PC-3 (cell line): ENCODE data around the gene KCTD16. TPM values are rescaled to one million over a fixed set of nuclear protein-coding genes. Genes with fewer than 3 reads are reported as not detected.

Experiments used
- ATAC-seq: fragments of 200-7000 bp; cut with Tn5 transposase; 2 replicates; pipeline ENCODE4 v1.9.1; 2020; ENCODE audit warnings: mild to moderate bottlenecking, moderate library complexity
- BruUV-seq: library from RNA; stranded (reverse); fragments of 400-500 nt; replicated peaks from 2 replicates; lab custom pipeline; 2021; lab: Mats Ljungman, UMichigan
- CTCF ChIA-PET: fragments of 300-600 bp; sonication (Branson Sonifier 250); formaldehyde crosslinking; loops from one replicate; lab custom pipeline; 2022; ENCODE audit warnings: antibody characterized with exemption; lab: Charles Lee
- POLR2A ChIA-PET: fragments of 300-600 bp; sonication (Branson Sonifier 250); formaldehyde crosslinking; loops from one replicate; lab custom pipeline; 2022; ENCODE audit warnings: antibody characterized with exemption; ENCODE audit not compliant: unreplicated experiment; lab: Charles Lee
- DNase-seq: peaks from one replicate; pipeline ENCODE4 v3.0.0-alpha.2; 2015
- H2AFZ ChIP-seq: fragments of 300-600 bp; sonication (generic); 2 replicates; pipeline ENCODE4 v1.6.0; 2016; ENCODE audit warnings: antibody characterized with exemption, low read length
- H3F3A ChIP-seq: fragments of 300-600 bp; sonication (generic); one replicate; pipeline ENCODE4 v1.6.0; 2017; ENCODE audit warnings: antibody characterized with exemption, low read length, control low read depth, mild to moderate bottlenecking; ENCODE audit not compliant: unreplicated experiment
- H3K27ac ChIP-seq: fragments of 300-600 bp; sonication (generic); 2 replicates; pipeline ENCODE4 v1.5.1; 2016; ENCODE audit warnings: mild to moderate bottlenecking, low read length
- H3K27me3 ChIP-seq: fragments of 300-600 bp; sonication (generic); 2 replicates; pipeline ENCODE4 v1.6.1; 2016; ENCODE audit warnings: low read length, mixed read lengths
- H3K36me3 ChIP-seq: fragments of 300-600 bp; sonication (generic); 2 replicates; pipeline ENCODE4 v1.6.1; 2016; ENCODE audit warnings: low read depth, mixed run types, low read length, mixed read lengths
- H3K4me1 ChIP-seq: fragments of 300-600 bp; sonication (generic); 2 replicates; pipeline ENCODE4 v1.5.1; 2016; ENCODE audit warnings: low read length; ENCODE audit not compliant: insufficient read depth
- H3K4me2 ChIP-seq: fragments of 300-600 bp; sonication (generic); 2 replicates; pipeline ENCODE4 v1.6.0; 2016; ENCODE audit warnings: low read length
- H3K4me3 ChIP-seq: fragments of 300-600 bp; sonication (generic); 2 replicates; pipeline ENCODE4 v1.5.1; 2016; ENCODE audit warnings: mild to moderate bottlenecking, low read length, mixed read lengths
- H3K79me2 ChIP-seq: fragments of 300-600 bp; sonication (generic); 2 replicates; pipeline ENCODE4 v1.6.1; 2017; ENCODE audit warnings: low read length, mixed read lengths
- H3K9ac ChIP-seq: fragments of 300-600 bp; sonication (generic); 2 replicates; pipeline ENCODE4 v1.6.0; 2016; ENCODE audit warnings: mild to moderate bottlenecking, low read length
- H3K9me2 ChIP-seq: fragments of 300-600 bp; sonication (generic); replicated peaks from 2 replicates; pipeline ENCODE4 v1.6.1; 2016; ENCODE audit warnings: mixed run types, low read length, mixed read lengths
- H3K9me3 ChIP-seq: fragments of 300-600 bp; sonication (generic); 2 replicates; pipeline ENCODE4 v1.6.1; 2016; ENCODE audit warnings: low read length, mixed read lengths
- H4K20me1 ChIP-seq: fragments of 300-600 bp; sonication (generic); 2 replicates; pipeline ENCODE4 v1.6.1; 2016; ENCODE audit warnings: low read length, mixed read lengths
- CTCF ChIP-seq: fragments of 300-600 bp; sonication (generic); conservative IDR thresholded peaks from 2 replicates; pipeline ENCODE4 v1.5.1; 2017; ENCODE audit warnings: antibody characterized with exemption, low read depth, mild to moderate bottlenecking, low read length
- EZH2 ChIP-seq: fragments of 300-600 bp; sonication (generic); IDR thresholded peaks from one replicate; pipeline ENCODE4 v1.6.1; 2017; ENCODE audit warnings: antibody characterized with exemption, mild to moderate bottlenecking, low read length; ENCODE audit not compliant: unreplicated experiment
- EZH2phosphoT487 ChIP-seq: fragments of 300-600 bp; sonication (generic); IDR thresholded peaks from 2 replicates; pipeline ENCODE4 v1.6.1; 2018; ENCODE audit warnings: mild to moderate bottlenecking, antibody characterized with exemption, low read length, borderline replicate concordance
- intact Hi-C: fragments of 100-400 bp; cut with micrococcal nuclease; formaldehyde crosslinking; loops from 2 replicates; pipeline ENCODE4 v1.9.0; 2023
- total RNA-seq: library from RNA; depleted of rRNA; stranded (reverse); fragments of >200 nt; gene quantifications from 2 replicates; pipeline ENCODE4 v1.2.3, GENCODE V29; 2014

The KCTD16 gene
- total RNA-seq, 1 experiment from 2014 or later = not detected

- ChIA-PET CTCF (no interaction called here), POLR2A (no interaction called here)
- Histone ChIP-seq H2AFZ (no peak overlapping the region), H3F3A (no peaks in the 10 kb centered on the region), H3K4me1 (no peaks in the 10 kb centered on the region), H3K4me2 (no peak overlapping the region), H3K9me2 (no peaks in the 10 kb centered on the region), H4K20me1 (no peaks in the 10 kb centered on the region), H3K9ac (no peak overlapping the region), H3K9me3 (no peaks in the 10 kb centered on the region), H3K27me3 (no peaks in the 10 kb centered on the region), H3K27ac (no peak overlapping the region), H3K36me3 (no peaks in the 10 kb centered on the region), H3K79me2 (no peaks in the 10 kb centered on the region), H3K4me3 (no peak overlapping the region)
- TF ChIP-seq EZH2phosphoT487 (no peak), EZH2 (no peak), CTCF (no peak)
- no peak for DNase-seq
- BruUV-seq = no TSS peak
- ATAC-seq = no peak
- intact Hi-C loops = no loop called here
Observed at GRCh38 chr5:144273232-144274027, 102.8 kb downstream of the KCTD16 start.

GRCh38 chr5:144275329-144275728, 104.7 kb downstream of the KCTD16 start:
- H3K27ac ChIP-seq = no peak overlapping the region
- DNase-seq = no peak
- no peaks in the 10 kb centered on the region for H3K79me2 ChIP-seq
- no peaks in the 10 kb centered on the region for H4K20me1 ChIP-seq
- H3K4me3 ChIP-seq = no peak overlapping the region
- TF ChIP-seq EZH2 = no peak
- no peak for TF ChIP-seq EZH2phosphoT487
- no peak for TF ChIP-seq CTCF
- no peaks in the 10 kb centered on the region for H3K9me3 ChIP-seq
- intact Hi-C loops = no loop called here
- ChIA-PET POLR2A (no interaction called here), CTCF (no interaction called here)
- H3K9me2 ChIP-seq = no peaks in the 10 kb centered on the region
- no TSS peak for BruUV-seq
- no peaks in the 10 kb centered on the region for H3K36me3 ChIP-seq
- no peak overlapping the region for H3K4me2 ChIP-seq
- H3K27me3 ChIP-seq = no peaks in the 10 kb centered on the region
- no peak for ATAC-seq
- no peaks in the 10 kb centered on the region for H3F3A ChIP-seq
- no peak overlapping the region for H3K9ac ChIP-seq
- no peaks in the 10 kb centered on the region for H3K4me1 ChIP-seq
- H2AFZ ChIP-seq = no peak overlapping the region

- ChIA-PET CTCF (no interaction called here), POLR2A (no interaction called here)
- Histone ChIP-seq H3K4me1 (no peaks in the 10 kb centered on the region), H3K4me2 (no peak overlapping the region), H3F3A (no peaks in the 10 kb centered on the region), H3K4me3 (no peak overlapping the region), H3K27me3 (no peaks in the 10 kb centered on the region), H2AFZ (no peak overlapping the region), H3K79me2 (no peaks in the 10 kb centered on the region), H3K9me2 (no peaks in the 10 kb centered on the region), H3K9ac (no peak overlapping the region), H3K27ac (no peak overlapping the region), H3K36me3 (no peaks in the 10 kb centered on the region), H3K9me3 (no peaks in the 10 kb centered on the region), H4K20me1 (no peaks in the 10 kb centered on the region)
- ATAC-seq (no peak), DNase-seq (no peak)
- TF ChIP-seq EZH2phosphoT487 = no peak
- intact Hi-C loops = no loop called here
- no TSS peak for BruUV-seq
Observed at GRCh38 chr5:144276034-144276822, 105.6 kb downstream of the KCTD16 start.
